ENCODE results near the gene GRID2. TPM values are rescaled to one million over a fixed set of nuclear protein-coding genes. Genes with fewer than 3 reads are reported as not detected.
"Not testable (repeated sequence)": the region's sequence is repeated elsewhere in the genome, so short reads cannot be mapped to it uniquely, and the experiment has no call there.

Gene GRID2
- total RNA-seq, 1 donor from 2014 or later, result not detected

- intact Hi-C loops (cut with DNase I), result no loop called here
- DNase-seq (ENCODE audit: extremely low spot score in 2 of 2), result no peak
These were observed 1051.6 kb downstream of the GRID2 start for GRCh38 chr4:93355411-93355810.

GRCh38 chr4:93359586-93359985 is 1055.8 kb downstream of the GRID2 start:
- no peaks in the 10 kb centered on the region for H3K36me3 ChIP-seq
- no peak overlapping the region for H3K4me3 ChIP-seq
- intact Hi-C loops (cut with DNase I), result no loop called here
- no peaks in the 10 kb centered on the region for H3K4me1 ChIP-seq
- H3K27ac ChIP-seq, result no peak overlapping the region
- DNase-seq (ENCODE audit: extremely low spot score in 2 of 2), result no peak
- no peaks in the 10 kb centered on the region for H3K9me3 ChIP-seq
- TF ChIP-seq CTCF (IDR thresholded peaks at IDR 0.05), result no peak
- no peak for TF ChIP-seq POLR2A (IDR thresholded peaks at IDR 0.05)
- TF ChIP-seq POLR2AphosphoS5 (IDR thresholded peaks at IDR 0.05; ENCODE audit: insufficient read depth in 1 of 2, low read depth in 1 of 2), result no peak
- H3K27me3 ChIP-seq, result no peaks in the 10 kb centered on the region

More at GRCh38 chr4:93355411-93355810, 1051.6 kb downstream of the GRID2 start:
- Histone ChIP-seq H3K4me1 (no peaks in the 10 kb centered on the region), H3K4me3 (no peak overlapping the region), H3K27me3 (no peaks in the 10 kb centered on the region), H3K9me3 (no peaks in the 10 kb centered on the region), H3K27ac (no peak overlapping the region), H3K36me3 (no peaks in the 10 kb centered on the region)
- TF ChIP-seq POLR2A (IDR thresholded peaks at IDR 0.05) (no peak), POLR2AphosphoS5 (IDR thresholded peaks at IDR 0.05; ENCODE audit: insufficient read depth in 1 of 2, low read depth in 1 of 2) (no peak), CTCF (IDR thresholded peaks at IDR 0.05) (no peak)

DNA sequence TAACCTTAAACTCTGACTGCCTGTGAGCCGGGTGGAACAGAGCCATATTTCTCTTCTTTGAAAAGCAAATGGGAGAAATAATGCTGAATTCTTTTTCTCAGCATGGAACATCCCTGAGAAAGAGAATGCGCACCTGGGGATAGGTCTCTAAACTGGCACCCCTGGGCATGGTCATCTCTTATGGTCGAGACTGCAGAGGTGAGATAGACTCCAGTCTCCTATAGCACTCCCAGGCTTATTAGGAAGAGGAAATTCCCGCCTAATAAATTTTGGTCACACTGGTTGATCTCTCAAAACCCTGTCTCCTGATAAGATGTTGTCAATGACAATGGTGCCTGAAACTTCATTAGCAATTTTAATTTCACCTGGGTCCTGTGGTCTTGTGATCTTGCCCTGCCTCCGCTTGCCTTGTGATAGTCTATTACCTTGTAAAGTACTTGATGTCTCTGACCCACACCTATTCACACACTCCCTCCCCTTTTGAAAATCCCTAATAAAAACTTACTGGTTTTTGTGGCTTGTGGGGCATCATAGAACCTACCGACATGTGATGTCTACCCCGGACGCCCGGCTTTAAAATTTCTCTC is 1062.5 kb downstream of the GRID2 start:
- H3K4me3 ChIP-seq; H3K36me3 ChIP-seq; H3K27ac ChIP-seq; H3K9me3 ChIP-seq; H3K27me3 ChIP-seq; H3K4me1 ChIP-seq; DNase-seq (ENCODE audit: extremely low spot score in 2 of 2); intact Hi-C loops (cut with DNase I): not testable (repeated sequence)

DNA sequence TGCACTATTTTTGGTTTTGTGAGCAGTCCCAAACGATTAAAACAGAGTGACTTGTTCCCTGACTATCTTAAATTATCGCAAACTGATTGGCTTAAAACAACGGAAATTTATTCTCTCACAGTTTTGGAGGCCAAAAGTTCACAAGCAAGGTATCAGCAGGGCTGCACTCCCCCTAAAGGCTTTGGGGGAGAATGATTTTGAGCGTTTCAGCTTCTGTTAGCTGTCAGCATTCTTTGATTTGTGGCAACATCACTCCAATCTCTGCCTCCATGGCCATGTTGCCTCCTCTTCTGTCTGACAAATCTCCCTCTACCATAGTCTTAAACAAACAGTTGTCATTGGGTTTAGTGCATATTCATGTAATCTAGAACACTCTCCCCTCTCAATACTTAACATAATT is 1065.2 kb downstream of the GRID2 start:
- intact Hi-C loops (cut with DNase I), result no loop called here

DNA sequence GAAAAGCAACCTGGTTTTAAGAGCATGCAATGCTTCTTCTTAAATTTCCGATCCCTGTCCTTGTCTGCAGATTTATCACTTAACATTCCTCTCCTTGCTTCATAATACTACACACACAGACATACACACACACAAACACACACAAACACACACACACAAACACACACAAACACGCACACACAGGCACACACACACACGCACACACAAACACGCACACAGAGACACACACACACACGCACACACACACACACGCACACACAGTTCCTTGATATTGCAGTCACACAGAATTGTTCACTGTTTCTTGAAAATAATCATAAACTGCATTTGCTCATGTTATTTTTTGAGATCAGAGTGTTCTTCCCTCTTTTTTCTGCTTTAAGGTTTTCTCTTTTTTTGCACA is 1066.5 kb downstream of the GRID2 start:
- H3K27ac ChIP-seq, result no peak overlapping the region
- H3K27me3 ChIP-seq, result no peaks in the 10 kb centered on the region
- H3K4me3 ChIP-seq, result no peak overlapping the region
- no peaks in the 10 kb centered on the region for H3K4me1 ChIP-seq
- no peaks in the 10 kb centered on the region for H3K9me3 ChIP-seq
- no peaks in the 10 kb centered on the region for H3K36me3 ChIP-seq
- intact Hi-C loops (cut with DNase I), result no loop called here
- TF ChIP-seq POLR2A (IDR thresholded peaks at IDR 0.05) (no peak), POLR2AphosphoS5 (IDR thresholded peaks at IDR 0.05; ENCODE audit: insufficient read depth in 1 of 2, low read depth in 1 of 2) (no peak), CTCF (IDR thresholded peaks at IDR 0.05) (no peak)
- no peak for DNase-seq (ENCODE audit: extremely low spot score in 2 of 2)

More for the DNA sequence above, 1065.2 kb downstream of the GRID2 start:
- DNase-seq (ENCODE audit: extremely low spot score in 2 of 2), result no peak
- H3K4me1 ChIP-seq, result no peaks in the 10 kb centered on the region
- no peaks in the 10 kb centered on the region for H3K27me3 ChIP-seq
- H3K4me3 ChIP-seq, result no peak overlapping the region
- H3K9me3 ChIP-seq, result no peaks in the 10 kb centered on the region
- no peak for TF ChIP-seq CTCF (IDR thresholded peaks at IDR 0.05)
- TF ChIP-seq POLR2A (IDR thresholded peaks at IDR 0.05), result no peak
- TF ChIP-seq POLR2AphosphoS5 (IDR thresholded peaks at IDR 0.05; ENCODE audit: insufficient read depth in 1 of 2, low read depth in 1 of 2), result no peak
- no peak overlapping the region for H3K27ac ChIP-seq
- H3K36me3 ChIP-seq, result no peaks in the 10 kb centered on the region
